ENCODE data around the gene GFM1. TPM values are rescaled to one million over a fixed set of nuclear protein-coding genes. Genes with fewer than 3 reads are reported as not detected.

Gene GFM1
- total RNA-seq, 1 donor from 2014 or later, result 87.9 TPM

DNA sequence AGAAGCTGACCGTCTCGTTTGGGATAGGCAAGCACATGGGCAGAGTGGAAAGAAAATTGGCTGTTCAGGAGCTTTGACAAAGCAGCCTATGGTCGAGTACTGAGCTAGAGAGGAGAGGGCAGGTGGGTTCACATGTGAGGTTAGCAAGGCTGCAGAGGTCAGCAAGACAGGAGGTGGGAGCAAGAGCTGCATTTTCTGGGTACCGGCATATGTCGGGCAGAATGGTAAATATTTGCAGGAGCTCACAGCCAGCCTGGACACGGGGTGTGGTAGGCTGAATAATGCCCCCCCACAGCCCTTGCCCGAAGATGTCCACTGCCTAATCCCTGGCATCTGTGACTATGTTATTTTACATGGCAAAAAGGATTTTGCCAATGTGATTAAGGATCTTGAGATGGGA is 79.7 kb downstream of the GFM1 start:
- no peak for DNase-seq (ENCODE audit: low read depth, low spot score)

DNA sequence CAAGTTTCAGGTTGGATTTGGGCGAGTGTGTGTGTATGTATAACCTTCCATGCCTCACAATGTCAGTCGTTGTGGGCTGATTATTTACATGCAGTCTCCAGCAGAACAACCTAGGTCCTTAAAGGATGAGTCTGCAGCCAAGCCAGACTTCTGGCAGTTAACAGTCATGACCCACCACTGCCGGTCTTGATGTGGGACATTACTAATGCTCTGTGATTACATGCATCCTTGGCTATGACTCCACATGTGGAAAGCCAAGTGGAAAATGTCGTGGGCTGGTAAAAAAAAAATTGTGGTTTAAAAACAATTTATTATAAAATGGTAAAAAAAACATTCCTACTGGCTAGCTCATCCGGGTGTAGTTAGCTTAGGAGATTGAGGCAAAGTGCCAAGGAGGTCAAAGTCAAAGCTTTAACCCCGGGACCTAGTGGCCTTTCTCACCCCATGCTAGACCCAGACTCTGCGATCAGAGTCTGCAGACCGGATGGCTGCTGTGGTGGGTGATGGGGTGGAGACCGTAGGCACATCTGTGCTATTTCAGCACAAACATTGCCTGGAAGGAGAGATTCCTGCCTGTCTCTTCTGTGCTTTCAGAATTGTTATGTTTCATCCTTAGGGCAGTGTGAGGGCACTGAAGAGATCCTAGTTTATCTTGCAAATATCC is 81.2 kb downstream of the GFM1 start:
- peak; percentile 62 for DNase-seq (ENCODE audit: low read depth, low spot score)

DNA sequence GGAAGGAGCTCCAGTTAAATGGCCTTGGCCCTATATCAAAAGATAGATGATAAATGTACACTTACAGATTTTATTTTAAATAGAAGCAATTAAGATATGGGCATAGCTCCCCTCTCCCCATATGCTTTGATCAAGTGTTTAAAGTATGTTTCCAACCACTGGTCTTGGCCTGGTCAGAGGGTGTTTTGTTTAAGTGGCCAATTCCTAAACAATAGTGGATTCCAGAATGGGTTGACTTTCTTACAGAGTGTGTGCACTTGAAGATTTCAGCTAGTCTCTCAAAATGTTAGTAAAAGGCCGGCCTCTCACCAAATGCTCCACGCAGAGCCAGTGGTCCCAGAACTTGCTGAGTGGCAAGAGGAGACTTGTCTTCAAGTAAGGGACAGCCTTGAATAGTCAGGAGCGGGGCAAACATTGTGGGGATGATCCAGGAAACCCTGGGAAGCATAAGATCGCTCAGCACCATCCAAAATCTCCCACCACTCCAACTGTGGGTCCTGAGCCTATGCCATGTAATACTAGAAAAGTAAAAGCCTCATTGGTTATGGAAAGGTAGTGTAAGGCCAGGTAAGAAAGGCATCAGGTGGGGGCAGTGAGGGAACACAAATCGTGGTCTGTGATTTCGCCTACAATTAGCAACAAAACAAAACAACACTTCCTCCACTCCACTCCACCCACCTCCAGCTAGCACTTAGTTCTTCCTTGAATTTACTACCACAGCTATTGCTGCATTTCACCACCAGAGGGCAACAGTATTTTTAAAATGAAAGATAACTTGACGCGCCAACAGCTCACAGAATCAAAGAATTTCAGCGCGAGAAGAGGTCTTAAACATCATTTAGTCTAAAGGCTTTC is 83.1 kb downstream of the GFM1 start:
- DNase-seq (ENCODE audit: low read depth, low spot score), result no peak

DNA sequence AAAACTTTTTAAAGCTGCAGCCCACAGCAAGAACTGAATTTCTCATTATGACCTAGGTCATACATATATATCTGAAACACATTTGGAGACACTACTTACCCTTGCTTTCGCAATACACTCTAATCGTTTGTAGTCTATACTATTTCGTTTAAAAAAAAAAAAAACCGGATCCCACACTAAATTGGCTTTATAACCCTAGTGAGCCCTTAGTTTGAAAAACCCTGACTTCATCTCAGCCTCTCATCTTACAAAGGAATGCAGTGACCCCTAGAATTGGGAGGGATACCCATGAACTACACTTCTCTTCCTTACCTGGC is 83.7 kb downstream of the GFM1 start:
- no peak for DNase-seq (ENCODE audit: low read depth, low spot score)

DNA sequence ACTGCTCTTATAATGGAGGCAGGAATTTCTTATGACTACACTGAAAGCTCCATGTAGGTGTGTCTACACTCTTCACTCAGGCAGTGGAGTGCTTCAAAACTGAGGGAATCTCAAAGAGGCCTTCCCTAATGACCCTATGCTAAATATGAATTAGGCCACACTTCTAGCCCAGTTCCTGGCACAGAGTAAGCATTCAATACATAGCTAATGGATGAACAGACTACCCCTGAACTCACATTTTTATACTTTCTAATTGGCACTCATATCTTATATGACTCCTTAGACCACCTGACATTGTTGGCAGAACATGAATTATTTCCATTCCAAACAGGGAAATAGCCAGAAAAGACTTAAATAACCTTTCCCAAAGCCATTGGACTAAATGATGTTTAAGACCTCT is 84.5 kb downstream of the GFM1 start:
- no peak for DNase-seq (ENCODE audit: low read depth, low spot score)

DNA sequence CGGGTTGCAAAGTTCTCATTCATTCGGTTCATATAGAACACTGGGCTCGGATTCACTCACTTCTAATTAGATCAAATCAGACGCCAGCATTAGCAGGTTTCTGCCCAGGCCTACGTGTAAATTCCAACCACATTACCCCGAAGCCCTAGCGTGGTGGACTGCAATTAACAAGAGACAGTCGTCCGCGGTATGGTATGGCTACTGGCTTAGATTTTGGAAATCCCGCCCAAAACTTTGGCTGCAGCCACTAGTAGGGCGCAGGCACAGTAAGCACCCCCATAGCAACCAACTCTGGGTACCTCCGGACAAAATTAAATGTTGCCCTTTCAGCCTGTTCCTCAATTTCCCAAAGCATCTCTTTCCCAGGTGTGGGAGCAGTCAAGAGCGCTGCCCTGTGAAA is 87.2 kb downstream of the GFM1 start:
- no peak for DNase-seq (ENCODE audit: low read depth, low spot score)

DNA sequence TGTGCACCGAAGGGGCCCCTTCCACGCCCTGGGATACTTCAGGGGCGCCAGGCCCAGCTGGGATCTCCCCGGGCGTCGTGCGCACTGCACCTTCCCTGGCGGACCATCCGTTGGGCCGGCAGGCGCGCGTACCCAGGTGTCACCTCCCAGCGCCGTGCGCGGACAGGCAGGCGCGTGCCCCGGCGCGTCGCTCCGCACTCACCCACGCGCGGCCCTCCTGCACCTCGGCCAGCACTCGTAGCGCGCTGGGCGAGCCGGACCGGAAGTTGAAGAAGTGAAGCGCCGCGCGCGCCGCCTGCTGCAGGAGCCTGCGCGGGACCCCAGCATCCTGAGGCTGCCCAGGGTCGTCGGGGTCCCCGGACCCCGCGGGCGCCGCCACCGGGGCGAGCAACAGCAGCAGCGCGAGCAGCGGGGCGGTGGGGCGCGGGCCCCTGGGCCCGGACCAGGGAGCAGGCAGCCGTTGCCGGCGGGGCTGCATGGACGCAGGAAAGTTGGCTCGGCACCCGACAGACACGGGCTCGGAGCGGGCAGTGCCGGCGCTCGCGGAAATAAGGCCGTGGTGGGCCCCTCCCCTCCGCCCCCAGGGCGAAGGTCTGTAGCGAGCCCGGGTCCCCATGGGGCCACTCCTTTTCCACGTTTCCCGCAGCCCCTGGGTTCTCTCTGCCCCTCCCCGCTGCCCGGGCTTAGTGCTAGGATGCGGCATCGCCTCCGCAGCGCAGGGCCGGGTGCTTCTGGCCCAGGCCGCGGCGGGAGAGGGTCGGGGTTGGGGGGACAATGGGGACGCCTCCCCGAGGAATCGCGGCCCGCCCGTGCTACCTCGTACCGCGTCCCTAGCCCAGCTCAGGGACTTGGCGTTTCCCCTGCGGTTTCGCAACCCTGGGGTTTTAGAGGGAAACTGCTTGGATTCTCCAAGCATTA is 87.9 kb downstream of the GFM1 start, which contains the start of gene RARRES1:
RARRES1 (minus strand) TSS at position 520 of the 918 bp plus-strand sequence; CDS start at position 478, 42 bp downstream.
- DNase-seq (ENCODE audit: low read depth, low spot score), result no peak

- DNase-seq (ENCODE audit: low read depth, low spot score), result no peak
Measured at GRCh38 chr3:158732856-158733200, 88.5 kb downstream of the GFM1 start.

GRCh38 chr3:158733656-158734055 is 89.3 kb downstream of the GFM1 start:
- no peak for DNase-seq (ENCODE audit: low read depth, low spot score)

DNA sequence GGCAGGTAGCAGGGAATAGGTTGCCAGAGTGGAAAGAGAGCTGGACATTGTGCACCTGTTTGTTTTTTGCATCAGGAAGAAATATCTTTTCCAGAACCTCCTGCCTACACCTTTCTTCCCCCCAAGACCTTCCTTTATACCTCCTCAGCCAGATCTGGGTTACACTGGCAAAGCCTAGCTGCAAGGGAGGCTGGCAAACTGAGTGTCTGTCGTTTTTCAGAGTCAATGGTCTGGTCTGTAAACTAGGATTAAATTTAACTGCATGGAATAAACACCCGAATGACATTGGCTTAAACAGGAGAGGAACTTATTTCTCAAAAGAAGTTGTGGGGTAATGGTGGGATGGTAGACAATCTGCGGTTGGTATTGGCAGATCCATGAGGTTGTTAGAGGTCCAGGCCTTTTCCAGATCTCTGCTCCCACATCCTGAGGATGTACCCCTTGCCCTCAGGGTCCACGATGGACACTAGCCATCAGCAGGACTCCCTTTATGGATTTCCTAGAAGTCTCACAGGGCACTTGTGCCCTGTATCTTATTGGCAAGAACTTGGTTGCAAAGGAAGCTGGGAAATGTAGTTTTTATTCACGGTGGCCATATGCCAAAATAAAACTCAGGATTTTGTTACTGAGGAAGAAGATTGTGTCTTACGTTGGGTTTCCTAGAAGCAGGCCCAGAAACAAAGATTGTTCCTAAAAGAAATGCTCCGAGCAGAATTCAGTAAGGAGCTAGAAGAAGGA is 91.1 kb downstream of the GFM1 start:
- DNase-seq (ENCODE audit: low read depth, low spot score), result no peak

DNA sequence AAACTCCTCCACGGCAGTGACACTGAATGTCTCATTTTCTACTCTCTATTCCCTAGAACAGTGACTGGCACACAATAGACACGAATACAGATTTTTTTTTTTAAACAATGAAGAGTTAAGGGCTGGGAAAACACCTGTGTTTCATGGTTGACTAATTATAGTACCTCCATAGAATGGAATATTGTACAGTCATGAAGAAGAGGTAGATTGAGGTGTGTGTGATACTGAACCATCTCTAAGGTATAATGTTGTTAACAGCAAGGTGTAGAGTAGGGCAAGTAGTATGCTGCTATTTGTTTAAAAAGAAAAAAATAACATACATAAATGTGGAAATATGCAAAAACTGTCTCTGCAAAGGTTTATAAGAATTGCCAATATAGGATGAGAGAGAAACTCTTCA is 93.1 kb downstream of the GFM1 start:
- DNase-seq (ENCODE audit: low read depth, low spot score), result no peak

GRCh38 chr3:158737976-158738615 is 93.8 kb downstream of the GFM1 start:
- DNase-seq (ENCODE audit: low read depth, low spot score), result no peak

- no peak for DNase-seq (ENCODE audit: low read depth, low spot score)
Measured at GRCh38 chr3:158738653-158739052, 94.3 kb downstream of the GFM1 start.

DNA sequence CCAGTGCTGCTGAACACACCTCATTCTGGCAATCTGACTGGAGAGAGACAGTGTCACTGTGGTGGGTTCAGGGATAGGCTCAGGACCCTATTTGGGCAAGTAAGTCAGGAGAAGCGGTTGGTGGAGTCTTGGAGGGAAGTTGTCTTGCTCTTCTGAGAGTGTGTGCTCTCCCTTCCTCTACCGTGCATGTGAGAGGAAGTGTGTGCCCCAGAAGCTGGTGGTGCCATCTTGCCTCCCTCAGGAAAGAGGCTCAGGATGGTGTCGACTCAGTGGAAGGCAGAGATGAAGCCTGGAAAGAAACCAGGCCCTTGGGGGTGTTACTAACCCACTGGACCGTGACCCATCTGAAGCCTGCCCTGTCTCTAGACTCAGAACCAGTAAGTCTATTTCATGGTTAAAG is 94.8 kb downstream of the GFM1 start:
- no peak for DNase-seq (ENCODE audit: low read depth, low spot score)

GRCh38 chr3:158739661-158740060 is 95.3 kb downstream of the GFM1 start:
- no peak for DNase-seq (ENCODE audit: low read depth, low spot score)

Other genes starting within 250 kb of the GFM1 start
- 4.3 and 6.3 TPM in 2 replicates for gene MLF1, start 73.3 kb upstream of the GFM1 start, total RNA-seq
- 161 and 179 TPM in 2 replicates for gene LXN, start 28.1 kb downstream of the GFM1 start, total RNA-seq
- 2.4 and 4.9 TPM in 2 replicates for gene RARRES1, start 87.9 kb downstream of the GFM1 start, total RNA-seq
- 59.2 and 89.9 TPM in 2 replicates for gene MFSD1, start 157.5 kb downstream of the GFM1 start, total RNA-seq